AG04449 (cell line): ENCODE measurements around the gene DOCK6.

Experiments used
- CTCF ChIA-PET: fragments of 350-600 bp; formaldehyde crosslinking; extraction: SDS; loops from one replicate; lab custom pipeline; 2021; ENCODE audit warnings: antibody characterized with exemption; lab: Yijun Ruan, JAX
- POLR2A ChIA-PET: fragments of 400-600, 350-600 bp; formaldehyde crosslinking; extraction: SDS; loops from one replicate; lab custom pipeline; 2020; ENCODE audit warnings: antibody characterized with exemption, inconsistent platforms; lab: Yijun Ruan, JAX
- DNase-seq: peaks from one replicate; pipeline ENCODE4 v3.0.0-alpha.2; 2010; ENCODE audit warnings: low read depth, low spot score
- H3K4me3 ChIP-seq: 2 replicates; pipeline ENCODE4 v1.5.1; 2011; ENCODE audit warnings: low read depth, mild to moderate bottlenecking, control low read depth, low read length
- TF ChIP-seq, protein P1 (sequence below): IDR thresholded peaks from one replicate; pipeline ENCODE4 v1.5.1; 2011; ENCODE audit warnings: mild to moderate bottlenecking, moderate library complexity, low read length, control low read depth, inconsistent platforms; ENCODE audit not compliant: insufficient read depth; ENCODE audit errors: missing control alignments

DOCK6 gene

DNA sequence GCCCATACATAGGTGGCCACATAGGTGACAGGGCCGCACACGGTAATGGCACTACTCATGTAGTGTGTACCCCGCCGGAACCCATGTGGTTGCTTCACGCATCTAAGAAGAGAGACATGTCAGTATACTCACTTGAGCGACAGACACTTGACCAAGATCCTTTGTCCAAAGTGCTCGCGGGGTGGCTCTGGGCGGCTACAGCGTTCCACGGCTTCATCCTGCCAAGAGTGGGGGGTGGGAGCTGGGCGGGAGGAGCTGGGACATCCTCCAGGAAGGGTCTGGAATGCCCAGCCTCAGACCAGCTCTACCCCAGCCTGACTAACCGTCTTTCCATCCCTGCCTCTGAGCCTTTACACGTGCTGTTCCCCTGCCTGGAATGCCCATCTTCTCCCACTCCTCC lies 14.4 kb downstream of the DOCK6 start:
- DNase-seq: no peak
- H3K4me3 ChIP-seq: no peak overlapping the region
- POLR2A ChIA-PET: no interaction called here
- CTCF ChIA-PET: interaction anchor here (1.2 kb wide), 1 partner anchor 44 kb away, joined by 4 read pairs; no protein-coding TSS in a partner anchor
- TF ChIP-seq, protein P1, sequence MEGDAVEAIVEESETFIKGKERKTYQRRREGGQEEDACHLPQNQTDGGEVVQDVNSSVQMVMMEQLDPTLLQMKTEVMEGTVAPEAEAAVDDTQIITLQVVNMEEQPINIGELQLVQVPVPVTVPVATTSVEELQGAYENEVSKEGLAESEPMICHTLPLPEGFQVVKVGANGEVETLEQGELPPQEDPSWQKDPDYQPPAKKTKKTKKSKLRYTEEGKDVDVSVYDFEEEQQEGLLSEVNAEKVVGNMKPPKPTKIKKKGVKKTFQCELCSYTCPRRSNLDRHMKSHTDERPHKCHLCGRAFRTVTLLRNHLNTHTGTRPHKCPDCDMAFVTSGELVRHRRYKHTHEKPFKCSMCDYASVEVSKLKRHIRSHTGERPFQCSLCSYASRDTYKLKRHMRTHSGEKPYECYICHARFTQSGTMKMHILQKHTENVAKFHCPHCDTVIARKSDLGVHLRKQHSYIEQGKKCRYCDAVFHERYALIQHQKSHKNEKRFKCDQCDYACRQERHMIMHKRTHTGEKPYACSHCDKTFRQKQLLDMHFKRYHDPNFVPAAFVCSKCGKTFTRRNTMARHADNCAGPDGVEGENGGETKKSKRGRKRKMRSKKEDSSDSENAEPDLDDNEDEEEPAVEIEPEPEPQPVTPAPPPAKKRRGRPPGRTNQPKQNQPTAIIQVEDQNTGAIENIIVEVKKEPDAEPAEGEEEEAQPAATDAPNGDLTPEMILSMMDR: no peak

DNA sequence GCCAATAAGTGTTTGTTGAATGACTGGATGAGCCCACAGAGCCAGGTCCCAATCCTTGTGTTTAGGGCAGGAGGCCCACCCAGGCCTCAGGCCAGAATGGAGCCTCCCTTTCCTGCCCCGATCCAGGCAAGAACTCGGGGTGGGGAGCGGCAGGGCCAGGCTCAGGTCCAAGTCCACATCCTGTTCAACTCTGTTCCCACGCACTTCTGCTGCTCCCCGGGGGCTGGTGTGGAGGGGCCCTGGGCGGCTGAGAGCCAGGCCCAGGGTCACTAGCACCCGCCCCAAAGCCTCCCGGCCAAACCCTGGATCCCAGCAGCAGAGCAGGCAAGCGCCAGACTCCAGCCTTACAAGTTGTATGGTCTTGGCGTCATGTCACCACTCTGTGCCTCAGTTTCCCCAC lies 14.9 kb downstream of the DOCK6 start:
- ChIA-PET POLR2A (no interaction called here), CTCF (interaction anchor here (1.2 kb wide), 1 partner anchor 43 kb away, joined by 4 read pairs; no protein-coding TSS in a partner anchor)
- TF ChIP-seq, protein P1: no peak

DNA sequence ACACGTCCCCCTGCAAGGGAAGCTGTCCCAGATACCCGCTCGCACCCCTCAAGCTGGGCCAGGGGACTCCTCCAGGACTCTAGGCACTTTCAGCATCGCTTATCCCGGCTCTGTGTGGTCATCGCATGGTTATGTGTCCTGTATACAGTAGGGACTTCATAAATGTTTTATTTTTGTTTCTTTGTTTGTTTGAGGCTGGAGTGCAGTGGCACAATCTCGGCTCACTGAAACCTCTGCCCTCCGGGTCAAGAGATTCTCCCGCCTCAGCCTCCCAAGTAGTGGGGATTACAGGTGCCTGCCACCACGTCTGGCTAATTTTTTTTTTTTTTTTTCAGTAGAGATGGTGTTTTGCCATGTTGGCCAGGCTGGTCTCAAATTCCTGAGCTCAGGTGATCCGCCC lies 15.4 kb downstream of the DOCK6 start:
- ChIA-PET POLR2A (no interaction called here), CTCF (no interaction called here)
- H3K4me3 ChIP-seq: no peak overlapping the region
- no peak for DNase-seq
- TF ChIP-seq, protein P1: no peak

More for the DNA sequence above, 14.9 kb downstream of the DOCK6 start:
- no peak overlapping the region for H3K4me3 ChIP-seq
- DNase-seq: no peak

DNA sequence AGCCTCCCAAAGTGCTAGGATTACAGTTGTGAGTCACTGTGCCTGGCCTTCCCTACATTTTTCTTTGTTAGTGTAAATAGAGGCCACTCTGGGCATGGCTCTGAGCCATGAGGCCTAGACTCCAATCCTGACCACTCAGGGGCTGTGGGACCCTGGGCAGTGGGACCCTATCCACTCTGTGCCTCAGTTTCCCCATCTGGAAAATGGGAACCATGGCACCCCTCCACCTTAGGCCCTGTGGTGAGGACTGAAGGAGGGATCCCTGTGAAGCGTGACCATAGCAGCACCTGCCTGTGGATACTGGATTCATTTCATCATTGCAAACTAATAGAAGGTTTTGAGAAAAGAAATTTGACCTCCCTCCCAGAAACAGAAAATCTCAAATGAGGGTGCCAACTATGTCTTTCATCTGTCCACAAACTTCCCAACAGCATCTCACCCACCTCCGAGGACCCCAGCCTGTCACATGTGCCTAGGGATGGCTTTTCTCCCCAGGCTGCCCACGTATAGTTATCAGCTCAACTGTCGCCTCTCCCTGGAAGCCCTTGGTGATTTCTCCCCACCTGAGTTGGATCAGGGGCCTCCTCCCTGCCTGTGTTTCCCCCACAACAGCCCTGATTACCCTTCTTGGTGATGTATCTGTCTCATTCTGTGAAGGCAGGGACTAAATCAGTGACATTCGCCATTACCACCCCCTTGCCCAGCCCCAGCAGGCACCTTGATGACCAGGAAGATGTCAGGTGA lies 17.3 kb downstream of the DOCK6 start:
- TF ChIP-seq, protein P1: no peak
- POLR2A ChIA-PET: no interaction called here
- no peak overlapping the region for H3K4me3 ChIP-seq
- DNase-seq: no peak
- CTCF ChIA-PET: interaction anchor here (1.9 kb wide), 1 partner anchor 10 kb away, joined by 7 read pairs; no protein-coding TSS in a partner anchor

DNA sequence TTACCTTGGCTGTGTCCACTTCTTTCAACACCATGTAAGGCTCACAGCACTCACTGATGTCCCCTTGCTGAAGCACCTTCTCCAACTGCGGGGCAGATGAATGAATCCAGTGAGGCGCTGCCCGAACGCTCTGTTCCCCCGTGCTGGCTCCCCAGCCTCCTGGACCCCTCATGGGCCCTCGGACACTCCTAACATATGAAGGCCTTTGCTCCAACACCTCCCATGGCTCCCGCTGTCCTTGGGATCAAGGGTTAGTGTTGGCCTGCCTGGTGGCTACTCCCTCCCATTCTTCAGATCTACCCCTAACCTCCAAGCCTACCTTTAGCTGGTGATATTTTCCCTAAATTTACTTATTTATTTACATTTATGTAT lies 18.5 kb downstream of the DOCK6 start:
- no peak overlapping the region for H3K4me3 ChIP-seq
- ChIA-PET POLR2A (no interaction called here), CTCF (interaction anchor here (0.6 to 3.2 kb wide), 6 partner anchors 8 to 247 kb away, joined by 3 to 14 read pairs (median 5); no protein-coding TSS in a partner anchor)
- no peak for DNase-seq
- TF ChIP-seq, protein P1: no peak
